B cell (primary cell): ENCODE measurements around the gene TRAFD1. TPM values are rescaled to one million over a fixed set of nuclear protein-coding genes. Genes with fewer than 3 reads are reported as not detected.
A peak's percentile ranks its signal among the peaks of the same experiment; 100 is the strongest.
"Not testable (repeated sequence)": the region's sequence is repeated elsewhere in the genome, so short reads cannot be mapped to it uniquely, and the experiment has no call there.

Experiments
- ATAC-seq: fragments of 200-7000 bp; cut with Tn5 transposase; one replicate; pipeline ENCODE4 v1.10.0; 2021; ENCODE audit warnings: low read depth, mild to moderate bottlenecking, moderate number of reproducible peaks, moderate library complexity
- CTCF ChIA-PET: fragments of 350-600 bp; sonication (Branson Sonifier 250); formaldehyde crosslinking; loops from one replicate; lab custom pipeline; 2021; ENCODE audit warnings: antibody characterized with exemption, inconsistent platforms; lab: Charles Lee
- POLR2A ChIA-PET: fragments of 350-600 bp; sonication (Branson Sonifier 250); formaldehyde crosslinking; loops from one replicate; lab custom pipeline; 2021; ENCODE audit warnings: antibody characterized with exemption; lab: Charles Lee
- DNase-seq: peaks from one replicate; pipeline ENCODE4 v3.0.0; 2013
- H2AFZ ChIP-seq: 2 replicates; pipeline ENCODE4 v1.6.1; 2012; ENCODE audit warnings: mild to moderate bottlenecking, low read depth, low read length; ENCODE audit not compliant: insufficient read depth, poor library complexity, severe bottlenecking
- H3K27ac ChIP-seq, 2 donors: 1 replicate in 1 of 2; 2 replicates in 1 of 2; pipeline ENCODE4 v1.5.1; 2012 to 2013; ENCODE audit warnings: low read length in 2 of 2, mild to moderate bottlenecking in 2 of 2, moderate library complexity in 1 of 2
- H3K27me3 ChIP-seq, 4 experiments: fragments of 200-600 bp in 1 of 4; sonication (generic) in 1 of 4; replicated peaks in 1 of 4; 1 replicate in 2 of 4; 2 replicates in 2 of 4; pipeline versions ENCODE4 v1.6.1 to v1.7.0; 2013 to 2016; ENCODE audit warnings: low read length in 3 of 4, mild to moderate bottlenecking in 2 of 4, mixed read lengths in 1 of 4, moderate library complexity in 1 of 4; ENCODE audit not compliant: insufficient read depth in 4 of 4, control insufficient read depth in 3 of 4; ENCODE audit errors: control extremely low read depth in 1 of 4
- H3K36me3 ChIP-seq, 2 experiments: replicated peaks in 1 of 2; 1 replicate in 1 of 2; 2 replicates in 1 of 2; pipeline versions ENCODE4 v1.6.1 to v1.7.1; 2013; ENCODE audit warnings: low read length in 1 of 2; ENCODE audit not compliant: insufficient read depth in 2 of 2, control insufficient read depth in 1 of 2; ENCODE audit errors: control extremely low read depth in 1 of 2, extremely low read depth in 1 of 2
- H3K4me1 ChIP-seq, 2 donors: fragments of 200-600 bp in 1 of 2; sonication (generic) in 1 of 2; 1 replicate in 1 of 2; 2 replicates in 1 of 2; pipeline versions ENCODE4 v1.5.1 to v1.6.1; 2013 to 2017; ENCODE audit warnings: low read length in 2 of 2; ENCODE audit not compliant: control insufficient read depth in 2 of 2, insufficient read depth in 2 of 2
- H3K4me2 ChIP-seq: replicated peaks from 2 replicates; pipeline ENCODE3; 2012; ENCODE audit warnings: mild to moderate bottlenecking, low read depth, low read length; ENCODE audit not compliant: poor library complexity, severe bottlenecking
- H3K4me3 ChIP-seq, 5 experiments: fragments of 200-600 bp in 1 of 5; sonication (generic) in 1 of 5; 1 replicate in 3 of 5; 2 replicates in 2 of 5; pipeline versions ENCODE4 v1.5.1 to v1.7.0; 2011 to 2016; ENCODE audit warnings: low read length in 4 of 5, mild to moderate bottlenecking in 4 of 5, low read depth in 2 of 5, control low read depth in 1 of 5, moderate library complexity in 1 of 5; ENCODE audit not compliant: insufficient read depth in 1 of 5; ENCODE audit errors: control extremely low read depth in 1 of 5, extremely low read depth in 1 of 5
- H3K79me2 ChIP-seq: fragments of 200-600 bp; sonication (generic); one replicate; pipeline ENCODE4 v1.6.0; 2016; ENCODE audit warnings: low read length; ENCODE audit not compliant: control insufficient read depth, insufficient read depth
- H3K9ac ChIP-seq: fragments of 200-600 bp; sonication (generic); 2 replicates; pipeline ENCODE4 v1.6.1; 2017; ENCODE audit warnings: mild to moderate bottlenecking, low read length, moderate library complexity
- H3K9me3 ChIP-seq, 3 donors: one replicate each; pipeline versions ENCODE4 v1.6.1 to v1.7.1; 2013; ENCODE audit warnings: low read length in 2 of 3; ENCODE audit not compliant: control insufficient read depth in 2 of 3, insufficient read depth in 1 of 3; ENCODE audit errors: control extremely low read depth in 1 of 3
- H4K20me1 ChIP-seq: 2 replicates; pipeline ENCODE4 v1.6.0; 2012; ENCODE audit warnings: mild to moderate bottlenecking, low read length; ENCODE audit not compliant: insufficient read depth, control insufficient read depth, poor library complexity, severe bottlenecking
- H3K27ac Mint-ChIP-seq: one replicate; pipeline ENCODE4 v1.8.0; 2021; ENCODE audit warnings: mixed read lengths
- H3K27me3 Mint-ChIP-seq: one replicate; pipeline ENCODE4 v1.8.0; 2021; ENCODE audit warnings: mixed read lengths
- H3K4me1 Mint-ChIP-seq: one replicate; pipeline ENCODE4 v1.8.0; 2021; ENCODE audit warnings: mixed read lengths
- H3K4me3 Mint-ChIP-seq: one replicate; pipeline ENCODE4 v1.8.0; 2021; ENCODE audit warnings: mixed read lengths
- H3K9me3 Mint-ChIP-seq: one replicate; pipeline ENCODE4 v1.8.0; 2022; ENCODE audit warnings: mixed read lengths; ENCODE audit not compliant: insufficient read depth
- CTCF ChIP-seq: fragments of 200-600 bp; IDR thresholded peaks from one replicate; pipeline ENCODE4 v1.8.0; 2022; ENCODE audit warnings: antibody characterized with exemption, mild to moderate bottlenecking
- EZH2 ChIP-seq: IDR thresholded peaks from 2 replicates; pipeline ENCODE4 v1.6.1; 2012; ENCODE audit warnings: borderline replicate concordance, low read depth, mild to moderate bottlenecking, moderate library complexity, low read length; ENCODE audit not compliant: insufficient read depth, poor library complexity, severe bottlenecking
- WGBS: methylation state at CpG from one replicate; pipeline ENCODE4 v1.1.5; 2013; ENCODE audit warnings: missing lambda C conversion rate; ENCODE audit not compliant: insufficient coverage; 5-methylcytosine and 5-hydroxymethylcytosine counted together
- intact Hi-C: fragments of 100-400 bp; cut with micrococcal nuclease; formaldehyde crosslinking; loops from one replicate; pipeline ENCODE4 v1.10.0; 2022
- polyA plus RNA-seq: library from polyadenylated mRNA; depleted of rRNA; stranded (reverse); fragments of >200 nt; gene quantifications from 2 replicates; pipeline ENCODE4 v1.2.3, GENCODE V29; 2012
- total RNA-seq, 2 donors: library from RNA; stranded (reverse); fragments of 120-200 nt in 1 of 2; gene quantifications; 1 replicate in 1 of 2; 2 replicates in 1 of 2; pipeline versions ENCODE4 v1.2.3 to v1.2.4, GENCODE V29; 2013 to 2022

TRAFD1 gene
- total and polyA plus RNA-seq, 2 donors (not counting 1 experiment from before 2014, with no cell fraction given), result 30.9 to 37.7 TPM

- Histone ChIP-seq H3K9ac (peak overlapping the region; percentile 26), H3K79me2 (peaks cover 84% of the 10 kb centered on the region), H3K27me3 (no peaks in the 10 kb centered on the region), H3K36me3 (peaks cover 3 to 40% of the 10 kb centered on the region in 2 experiments), H4K20me1 (peaks cover 45% of the 10 kb centered on the region), H3K4me3 (no peak overlapping the region), H3K4me1 (peaks cover 12 to 16% of the 10 kb centered on the region in 2 donors), H3K27ac (peak overlapping the region in 1 of 2 donors; percentile 79), H3K4me2 (peak overlapping the region; percentile 13), H2AFZ (no peak overlapping the region), H3K9me3 (no peaks in the 10 kb centered on the region)
- WGBS, result 62% methylated on average over 1 of the region's 2 CpGs
- Mint-ChIP-seq H3K4me3 (peak overlapping the region; percentile 4), H3K4me1 (peaks cover 25% of the 10 kb centered on the region), H3K27me3 (no peaks in the 10 kb centered on the region), H3K27ac (no peak overlapping the region), H3K9me3 (no peaks in the 10 kb centered on the region)
- DNase-seq (no peak), ATAC-seq (no peak)
- intact Hi-C loops, result no loop called here
- ChIA-PET CTCF (no interaction called here), POLR2A (no interaction called here)
- TF ChIP-seq EZH2, result no peak
- no peak for TF ChIP-seq CTCF
Measured at GRCh38 chr12:112096667-112097066, 28.7 kb upstream of the TRAFD1 start.

- ChIA-PET POLR2A (no interaction called here), CTCF (interaction anchor here (0.7 kb wide), 1 partner anchor 39 kb away, joined by 3 read pairs; no protein-coding TSS in a partner anchor)
- Histone ChIP-seq H3K4me3 (no peak overlapping the region), H3K9ac (no peak overlapping the region), H3K9me3 (no peaks in the 10 kb centered on the region), H3K79me2 (peaks cover 85% of the 10 kb centered on the region), H3K36me3 (peaks cover 3 to 33% of the 10 kb centered on the region in 2 experiments), H3K4me1 (peaks cover 12 to 16% of the 10 kb centered on the region in 2 donors), H4K20me1 (peaks cover 47% of the 10 kb centered on the region), H2AFZ (no peak overlapping the region), H3K27me3 (no peaks in the 10 kb centered on the region), H3K4me2 (no peak overlapping the region), H3K27ac (no peak overlapping the region)
- Mint-ChIP-seq H3K9me3 (no peaks in the 10 kb centered on the region), H3K4me1 (peaks cover 27% of the 10 kb centered on the region), H3K27ac (no peak overlapping the region), H3K4me3 (no peak overlapping the region), H3K27me3 (no peaks in the 10 kb centered on the region)
- DNase-seq (no peak), ATAC-seq (no peak)
- intact Hi-C loops, result no loop called here
- 96% methylated on average over 7 of the region's 8 CpGs for WGBS
- TF ChIP-seq EZH2, result no peak
- no peak for TF ChIP-seq CTCF
Measured at GRCh38 chr12:112097641-112098040, 27.7 kb upstream of the TRAFD1 start.

- H3K27ac ChIP-seq, CTCF ChIA-PET, H3K4me2 ChIP-seq, H2AFZ ChIP-seq, intact Hi-C loops, H3K27ac Mint-ChIP-seq, H3K27me3 Mint-ChIP-seq, DNase-seq, ATAC-seq, POLR2A ChIA-PET, H3K27me3 ChIP-seq, H3K4me3 ChIP-seq, H3K9me3 ChIP-seq, H3K9ac ChIP-seq, H3K9me3 Mint-ChIP-seq, H3K4me3 Mint-ChIP-seq: not testable (repeated sequence)
- peaks cover 49% of the 10 kb centered on the region for H4K20me1 ChIP-seq
- peaks cover 3 to 32% of the 10 kb centered on the region in 2 experiments for H3K36me3 ChIP-seq
- peaks cover 32% of the 10 kb centered on the region for H3K4me1 Mint-ChIP-seq
- H3K79me2 ChIP-seq, result peaks cover 85% of the 10 kb centered on the region
- 98% methylated on average over 13 of the region's 15 CpGs for WGBS
- H3K4me1 ChIP-seq, result peaks cover 12 to 19% of the 10 kb centered on the region in 2 donors
Measured at GRCh38 chr12:112100500-112100899, 24.9 kb upstream of the TRAFD1 start.
